HepG2 (cell line): ENCODE results near the gene ANTXR1. TPM values are rescaled to one million over a fixed set of nuclear protein-coding genes. Genes with fewer than 3 reads are reported as not detected.

Experiments
- ATAC-seq: fragments of 200-7000 bp; cut with Tn5 transposase; 3 replicates; pipeline ENCODE4 v1.9.1; 2020; ENCODE audit warnings: mild to moderate bottlenecking, moderate library complexity
- BruUV-seq: library from RNA; stranded (reverse); fragments of 400-500 nt; replicated peaks from 2 replicates; lab custom pipeline; 2021; lab: Mats Ljungman, UMichigan
- CTCF ChIA-PET: fragments of 300-600 bp; formaldehyde crosslinking; extraction: SDS; loops from one replicate; lab custom pipeline; 2021; ENCODE audit warnings: low total read pairs, inconsistent platforms, low intra/inter-chr PET ratio; lab: Yijun Ruan, JAX
- POLR2A ChIA-PET: fragments of 350-600 bp; sonication (Branson Sonifier 250); formaldehyde crosslinking; loops from one replicate; lab custom pipeline; 2020; ENCODE audit warnings: antibody characterized with exemption, inconsistent platforms; lab: Yijun Ruan, JAX
- DNase-seq: peaks from one replicate; pipeline ENCODE4 v3.0.0-alpha.2; 2015; ENCODE audit warnings: low spot score
- FAIRE-seq: peaks from 3 replicates; lab custom pipeline; 2011; peaks lifted over from hg19 to GRCh38; lab: Jason Lieb, UNC
- H2AFZ ChIP-seq: one replicate; pipeline ENCODE4 v1.6.1; 2011; ENCODE audit warnings: low read length, inconsistent platforms
- H3K27ac ChIP-seq: fragments of 300-600 bp; 3 replicates; pipeline ENCODE4 v1.8.0; 2011; ENCODE audit warnings: mixed run types, mild to moderate bottlenecking, mixed read lengths, low read length, inconsistent platforms; ENCODE audit not compliant: insufficient read depth; ENCODE audit errors: extremely low read length
- H3K27me3 ChIP-seq, 2 experiments: fragments of 200-600 bp in 1 of 2; 2 replicates in 1 of 2; 3 replicates in 1 of 2; pipeline versions ENCODE4 v1.6.0 to v1.8.0; 2011; ENCODE audit warnings: low read length in 2 of 2, mild to moderate bottlenecking in 2 of 2, moderate library complexity in 2 of 2, inconsistent platforms in 1 of 2; ENCODE audit not compliant: insufficient read depth in 2 of 2, control insufficient read depth in 1 of 2
- H3K36me3 ChIP-seq, 2 experiments: fragments of 200-600 bp in 1 of 2; replicated peaks in 1 of 2; 2 replicates in 1 of 2; 3 replicates in 1 of 2; pipeline versions ENCODE4 v1.5.1 to v1.8.0; 2011; ENCODE audit warnings: low read length in 2 of 2, inconsistent platforms in 1 of 2; ENCODE audit not compliant: insufficient read depth in 2 of 2, control insufficient read depth in 1 of 2
- H3K4me1 ChIP-seq: 2 replicates; pipeline ENCODE4 v1.5.1; 2012; ENCODE audit warnings: low read length, inconsistent platforms; ENCODE audit not compliant: insufficient read depth
- H3K4me2 ChIP-seq: 2 replicates; pipeline ENCODE4 v1.6.0; 2011; ENCODE audit warnings: low read depth, low read length, inconsistent platforms
- H3K4me3 ChIP-seq, 3 experiments: fragments of 200-600 bp in 1 of 3; sonication (generic), shearing (Covaris generic) in 1 of 3; replicated peaks in 1 of 3; 2 replicates each; pipeline ENCODE4 v1.5.1; 2011 to 2016; ENCODE audit warnings: low read length in 3 of 3, inconsistent platforms in 2 of 3, low read depth in 2 of 3, mild to moderate bottlenecking in 2 of 3, control low read depth in 1 of 3, mixed read lengths in 1 of 3; ENCODE audit not compliant: insufficient read depth in 1 of 3
- H3K79me2 ChIP-seq: one replicate; pipeline ENCODE4 v1.6.1; 2011; ENCODE audit warnings: low read length, inconsistent platforms; ENCODE audit not compliant: insufficient read depth
- H3K9ac ChIP-seq: 2 replicates; pipeline ENCODE4 v1.6.0; 2011; ENCODE audit warnings: mild to moderate bottlenecking, low read depth, low read length, inconsistent platforms; ENCODE audit not compliant: insufficient read depth
- H3K9me3 ChIP-seq: 2 replicates; pipeline ENCODE4 v1.5.1; 2012; ENCODE audit warnings: mild to moderate bottlenecking, low read length
- H4K20me1 ChIP-seq: 2 replicates; pipeline ENCODE4 v1.6.0; 2011; ENCODE audit warnings: inconsistent platforms, mild to moderate bottlenecking, low read length, moderate library complexity; ENCODE audit not compliant: insufficient read depth
- ATRX ChIP-seq: sonication (generic); formaldehyde crosslinking; IDR thresholded peaks from 2 replicates; pipeline ENCODE4 v1.4.0; 2020; ENCODE audit warnings: missing genetic modification reagents, borderline replicate concordance
- CCDC6 ChIP-seq: sonication (generic); formaldehyde crosslinking; IDR thresholded peaks from 2 replicates; pipeline ENCODE4 v1.8.1; 2022; ENCODE audit warnings: mild to moderate bottlenecking, missing genetic modification reagents, moderate library complexity
- HOXA9 ChIP-seq: sonication (generic); formaldehyde crosslinking; IDR thresholded peaks from 2 replicates; pipeline ENCODE4 v1.8.1; 2022; ENCODE audit warnings: missing genetic modification reagents, mild to moderate bottlenecking, moderate library complexity, borderline replicate concordance
- MLXIP ChIP-seq: sonication (generic); formaldehyde crosslinking; IDR thresholded peaks from 2 replicates; pipeline ENCODE4 v1.9.0; 2021; ENCODE audit warnings: missing genetic modification reagents, borderline replicate concordance
- NAIF1 ChIP-seq: sonication (generic); formaldehyde crosslinking; IDR thresholded peaks from 2 replicates; pipeline ENCODE4 v1.5.0; 2020; ENCODE audit warnings: mild to moderate bottlenecking, missing genetic modification reagents, borderline replicate concordance
- NFKB2 ChIP-seq: sonication (generic); formaldehyde crosslinking; IDR thresholded peaks from 2 replicates; pipeline ENCODE4 v1.4.0; 2020; ENCODE audit warnings: missing genetic modification reagents, borderline replicate concordance
- RFX1 ChIP-seq: fragments of 450-650 bp; IDR thresholded peaks from 2 replicates; pipeline ENCODE4 v1.6.1; 2017
- TAF15 ChIP-seq: fragments of 200-400 bp; formaldehyde crosslinking; IDR thresholded peaks from one replicate; pipeline ENCODE4 v1.6.1; 2018; ENCODE audit warnings: mild to moderate bottlenecking, low read depth, low read length; ENCODE audit not compliant: poor library complexity, severe bottlenecking
- TOPORS ChIP-seq: sonication (generic); formaldehyde crosslinking; IDR thresholded peaks from 2 replicates; pipeline ENCODE4 v1.8.0; 2023; ENCODE audit warnings: mild to moderate bottlenecking, missing genetic modification reagents
- ZFP36L2 ChIP-seq: sonication (generic); formaldehyde crosslinking; IDR thresholded peaks from 2 replicates; pipeline ENCODE4 v1.4.0; 2020; ENCODE audit warnings: missing genetic modification reagents
- ZMAT5 ChIP-seq: sonication (generic); formaldehyde crosslinking; IDR thresholded peaks from 2 replicates; pipeline ENCODE4 v1.5.0; 2020; ENCODE audit warnings: mild to moderate bottlenecking, low read depth, missing genetic modification reagents, borderline replicate concordance
- ZNF530 ChIP-seq: sonication (generic); formaldehyde crosslinking; IDR thresholded peaks from 2 replicates; pipeline ENCODE4 v1.5.0; 2020; ENCODE audit warnings: low read depth, mild to moderate bottlenecking, missing genetic modification reagents
- ZNF672 ChIP-seq: sonication (generic); formaldehyde crosslinking; IDR thresholded peaks from 2 replicates; pipeline ENCODE4 v1.8.1; 2022; ENCODE audit warnings: missing genetic modification reagents
- ZNF768 ChIP-seq: sonication (generic); formaldehyde crosslinking; IDR thresholded peaks from 2 replicates; pipeline ENCODE4 v1.4.0; 2020; ENCODE audit warnings: missing genetic modification reagents
- ZSCAN20 ChIP-seq: sonication (generic); formaldehyde crosslinking; IDR thresholded peaks from 2 replicates; pipeline ENCODE4 v1.4.0; 2020; ENCODE audit warnings: missing genetic modification reagents, mild to moderate bottlenecking, borderline replicate concordance
- ZSCAN22 ChIP-seq: sonication (generic); formaldehyde crosslinking; IDR thresholded peaks from 2 replicates; pipeline ENCODE4 v1.4.0; 2020; ENCODE audit warnings: mild to moderate bottlenecking, missing genetic modification reagents
- ZSCAN29 ChIP-seq: sonication (generic); formaldehyde crosslinking; conservative IDR thresholded peaks from 2 replicates; pipeline ENCODE4 v1.4.0; 2020; ENCODE audit warnings: mild to moderate bottlenecking, missing genetic modification reagents
- ZSCAN31 ChIP-seq: sonication (generic); formaldehyde crosslinking; IDR thresholded peaks from 2 replicates; pipeline ENCODE4 v1.5.0; 2020; ENCODE audit warnings: low read depth, mild to moderate bottlenecking, missing genetic modification reagents
- ZXDC ChIP-seq: sonication (generic); formaldehyde crosslinking; IDR thresholded peaks from 2 replicates; pipeline ENCODE4 v1.5.0; 2020; ENCODE audit warnings: mild to moderate bottlenecking, missing genetic modification reagents
- WGBS: methylation state at CpG from one replicate; pipeline ENCODE4 v1.1.6; 2017; ENCODE audit warnings: low lambda C conversion rate; 5-methylcytosine and 5-hydroxymethylcytosine counted together
- in situ Hi-C: cut with HindIII; loops from 2 replicates; pipeline ENCODE4 v1.10.0; 2017; ENCODE audit warnings: low pct_unique_long_range_greater_than_20kb; ENCODE audit not compliant: extremely low pct_ligation_motif_present
- intact Hi-C: fragments of 100-400 bp; cut with micrococcal nuclease; formaldehyde crosslinking; loops from one replicate; pipeline ENCODE4 v1.10.0; 2022; ENCODE audit not compliant: unreplicated experiment
- polyA plus RNA-seq, 8 experiments: library from polyadenylated mRNA; depleted of rRNA in 3 of 8; stranded (reverse) in 7 of 8; unstranded in 1 of 8; fragments of >200 nt; fragmentation: Illumina TruSeq in 4 of 8; extraction: Trizol in 4 of 8; gene quantifications; 2 replicates each; pipeline versions ENCODE4 v1.2.1 to v1.2.3, GENCODE V29; 2011 to 2016; ENCODE audit warnings: low read depth in 4 of 8, missing spikeins in 1 of 8, mixed read lengths in 1 of 8; ENCODE audit not compliant: insufficient read depth in 1 of 8
- total RNA-seq, 5 experiments: library from RNA; depleted of rRNA; stranded (reverse); fragments of >200 nt; fragmentation: Illumina TruSeq; extraction: Trizol; gene quantifications; 2 replicates each; pipeline ENCODE4 v1.2.3, GENCODE V29; 2016; ENCODE audit warnings: low read depth in 1 of 5

ANTXR1 gene
- total and polyA plus RNA-seq, 2 of the 13 experiments (the other 11 are each of a cell fraction or from before 2014, with no cell fraction given): 4.5 to 12.7 TPM

- TF ChIP-seq ZNF768 (CRISPR knock-in tag): no peak
- TF ChIP-seq TAF15: no peak
- TF ChIP-seq CCDC6 (CRISPR knock-in tag): no peak
- TF ChIP-seq ZSCAN31 (CRISPR knock-in tag): no peak
Observed at GRCh38 chr2:69047625-69048145, 34.7 kb downstream of the ANTXR1 start (continued).

- 90% methylated on average over 4 of the region's 4 CpGs for WGBS
- DNase-seq (no peak), FAIRE-seq (no peak), ATAC-seq (no peak)
- ChIA-PET CTCF (no interaction called here), POLR2A (no interaction called here)
- BruUV-seq: no TSS peak
- H2AFZ ChIP-seq: no peak overlapping the region
- H4K20me1 ChIP-seq: no peaks in the 10 kb centered on the region
- no peaks in the 10 kb centered on the region for H3K27me3 ChIP-seq
- peaks cover 28% of the 10 kb centered on the region for H3K4me1 ChIP-seq
- in situ Hi-C loops: no loop called here
- intact Hi-C loops: no loop called here
- H3K79me2 ChIP-seq: no peaks in the 10 kb centered on the region
- TF ChIP-seq HOXA9 (no peak), ATRX (no peak), NFKB2 (CRISPR knock-in tag) (no peak), ZMAT5 (no peak), ZNF530 (CRISPR knock-in tag) (no peak), ZSCAN20 (CRISPR knock-in tag) (no peak), ZNF672 (CRISPR knock-in tag) (no peak), ZSCAN22 (CRISPR knock-in tag) (no peak), TOPORS (CRISPR knock-in tag) (no peak), ZFP36L2 (no peak), MLXIP (no peak), NAIF1 (CRISPR knock-in tag) (no peak), RFX1 (no peak), ZXDC (CRISPR knock-in tag) (no peak), ZSCAN29 (CRISPR knock-in tag) (no peak)
- no peak overlapping the region for H3K27ac ChIP-seq
- no peak overlapping the region for H3K4me3 ChIP-seq
- H3K36me3 ChIP-seq: no peaks in the 10 kb centered on the region; a peak in 1 of 5 replicates
- H3K9me3 ChIP-seq: no peaks in the 10 kb centered on the region
- no peak overlapping the region for H3K4me2 ChIP-seq
- no peak overlapping the region for H3K9ac ChIP-seq
Observed at GRCh38 chr2:69050802-69051201, 37.8 kb downstream of the ANTXR1 start.
